Esophagus muscularis mucosa (tissue), 4 donors: Measurements from ENCODE around the gene SYNGR4. TPM values are rescaled to one million over a fixed set of nuclear protein-coding genes. Genes with fewer than 3 reads are reported as not detected.

Experiments used
- DNase-seq: peaks from one replicate; pipeline ENCODE4 v3.0.0-alpha.2; 2017; ENCODE audit errors: extremely low spot score
- H3K27ac ChIP-seq, 4 donors: fragments of 200-600 bp; sonication (generic); replicated peaks in 1 of 4; 1 replicate in 3 of 4; 2 replicates in 1 of 4; pipeline ENCODE4 v1.5.1; 2016 to 2019; ENCODE audit warnings: mild to moderate bottlenecking in 1 of 4
- H3K27me3 ChIP-seq, 4 donors: fragments of 200-600 bp; sonication (generic); one replicate each; pipeline versions ENCODE4 v1.5.1 to v1.6.0; 2016 to 2019
- H3K36me3 ChIP-seq, 4 donors: fragments of 200-600 bp; sonication (generic); one replicate each; pipeline ENCODE4 v1.5.1; 2016 to 2019
- H3K4me1 ChIP-seq, 4 donors: fragments of 200-600 bp; sonication (generic); one replicate each; pipeline ENCODE4 v1.5.1; 2016 to 2019
- H3K4me3 ChIP-seq, 4 donors: fragments of 200-600 bp; sonication (generic); 1 replicate in 2 of 4; 2 replicates in 2 of 4; pipeline ENCODE4 v1.5.1; 2016 to 2019; ENCODE audit warnings: mild to moderate bottlenecking in 4 of 4, moderate library complexity in 1 of 4
- H3K9me3 ChIP-seq, 4 donors: fragments of 200-600 bp; sonication (generic); 1 replicate in 3 of 4; 2 replicates in 1 of 4; pipeline ENCODE4 v1.5.1; 2016 to 2019
- CTCF ChIP-seq, 3 experiments: fragments of 200-600 bp in 2 of 3; fragments of 450-650 bp in 1 of 3; sonication (generic) in 2 of 3; IDR thresholded peaks; one replicate each; pipeline ENCODE4 v1.5.1; 2017 to 2019; ENCODE audit warnings: antibody characterized with exemption in 3 of 3, mild to moderate bottlenecking in 2 of 3, moderate library complexity in 1 of 3
- EP300 ChIP-seq: sonication (generic); formaldehyde crosslinking; IDR thresholded peaks from one replicate; pipeline ENCODE4 v1.6.1; 2017; ENCODE audit warnings: antibody characterized with exemption
- POLR2A ChIP-seq: fragments of 450-650 bp; IDR thresholded peaks from one replicate; pipeline ENCODE4 v1.6.1; 2017; ENCODE audit warnings: antibody characterized with exemption, moderate library complexity, mild to moderate bottlenecking, low read depth
- POLR2AphosphoS5 ChIP-seq, 2 donors: sonication (generic); formaldehyde crosslinking; IDR thresholded peaks; one replicate each; pipeline ENCODE4 v1.6.1; 2017; ENCODE audit warnings: antibody characterized with exemption in 2 of 2
- whole genome bisulfite sequencing: methylation state at CpG from one replicate; pipeline ENCODE4 v1.1.5; 2018; 5-methylcytosine and 5-hydroxymethylcytosine counted together
- intact Hi-C: fragments of 100-400 bp; cut with DNase I; formaldehyde crosslinking; loops from one replicate; pipeline ENCODE4 v1.15.1; 2023
- total RNA-seq, 4 donors: library from RNA; depleted of rRNA; stranded (reverse); fragments of >200 nt; gene quantifications; one replicate each; pipeline versions ENCODE4 v1.1.0 to v1.2.1, GENCODE V29; 2016

The SYNGR4 gene
- total RNA-seq, 4 donors from 2014 or later = not detected

GRCh38 chr19:48394331-48395169 lies 30.4 kb downstream of the SYNGR4 start:
- DNase-seq = no peak
- Histone ChIP-seq H3K4me1 (peaks cover 28 to 62% (median 47%) of the 10 kb centered on the region in 4 donors), H3K27ac (no peak overlapping the region), H3K36me3 (peaks cover 0 to 1% (median 0%) of the 10 kb centered on the region in 4 donors), H3K4me3 (peak overlapping the region in 2 of 4 donors; percentile 14 to 22), H3K27me3 (peaks cover 7 to 76% (median 57%) of the 10 kb centered on the region in 4 donors), H3K9me3 (no peaks in the 10 kb centered on the region)
- 6% methylated on average over 24 of the region's 38 CpGs for WGBS
- TF ChIP-seq CTCF (IDR thresholded peaks at IDR 0.05) (no peak), POLR2AphosphoS5 (IDR thresholded peaks at IDR 0.05) (no peak), POLR2A (no peak), EP300 (no peak)
- intact Hi-C loops = no loop called here

GRCh38 chr19:48395170-48395455 lies 30.9 kb downstream of the SYNGR4 start:
- intact Hi-C loops = no loop called here
- Histone ChIP-seq H3K4me1 (peaks cover 25 to 59% (median 43%) of the 10 kb centered on the region in 4 donors), H3K27me3 (peaks cover 7 to 76% (median 57%) of the 10 kb centered on the region in 4 donors), H3K4me3 (no peak overlapping the region), H3K9me3 (no peaks in the 10 kb centered on the region), H3K36me3 (no peaks in the 10 kb centered on the region), H3K27ac (no peak overlapping the region)
- no peak for TF ChIP-seq POLR2A
- no peak for TF ChIP-seq POLR2AphosphoS5 (IDR thresholded peaks at IDR 0.05)
- no peak for TF ChIP-seq CTCF (IDR thresholded peaks at IDR 0.05)
- TF ChIP-seq EP300 = no peak
- 21% methylated on average over 6 of the region's 6 CpGs for WGBS
- DNase-seq = no peak

- no peak for DNase-seq
- intact Hi-C loops = no loop called here
- Histone ChIP-seq H3K27ac (no peak overlapping the region), H3K9me3 (no peaks in the 10 kb centered on the region), H3K36me3 (no peaks in the 10 kb centered on the region), H3K27me3 (peaks cover 7 to 76% (median 57%) of the 10 kb centered on the region in 4 donors), H3K4me3 (no peak overlapping the region), H3K4me1 (peaks cover 22 to 59% (median 40%) of the 10 kb centered on the region in 4 donors)
- no peak for TF ChIP-seq POLR2A
- WGBS = 36% methylated on average over 9 of the region's 9 CpGs
Measured at GRCh38 chr19:48395499-48395898, 31.3 kb downstream of the SYNGR4 start.

DNA sequence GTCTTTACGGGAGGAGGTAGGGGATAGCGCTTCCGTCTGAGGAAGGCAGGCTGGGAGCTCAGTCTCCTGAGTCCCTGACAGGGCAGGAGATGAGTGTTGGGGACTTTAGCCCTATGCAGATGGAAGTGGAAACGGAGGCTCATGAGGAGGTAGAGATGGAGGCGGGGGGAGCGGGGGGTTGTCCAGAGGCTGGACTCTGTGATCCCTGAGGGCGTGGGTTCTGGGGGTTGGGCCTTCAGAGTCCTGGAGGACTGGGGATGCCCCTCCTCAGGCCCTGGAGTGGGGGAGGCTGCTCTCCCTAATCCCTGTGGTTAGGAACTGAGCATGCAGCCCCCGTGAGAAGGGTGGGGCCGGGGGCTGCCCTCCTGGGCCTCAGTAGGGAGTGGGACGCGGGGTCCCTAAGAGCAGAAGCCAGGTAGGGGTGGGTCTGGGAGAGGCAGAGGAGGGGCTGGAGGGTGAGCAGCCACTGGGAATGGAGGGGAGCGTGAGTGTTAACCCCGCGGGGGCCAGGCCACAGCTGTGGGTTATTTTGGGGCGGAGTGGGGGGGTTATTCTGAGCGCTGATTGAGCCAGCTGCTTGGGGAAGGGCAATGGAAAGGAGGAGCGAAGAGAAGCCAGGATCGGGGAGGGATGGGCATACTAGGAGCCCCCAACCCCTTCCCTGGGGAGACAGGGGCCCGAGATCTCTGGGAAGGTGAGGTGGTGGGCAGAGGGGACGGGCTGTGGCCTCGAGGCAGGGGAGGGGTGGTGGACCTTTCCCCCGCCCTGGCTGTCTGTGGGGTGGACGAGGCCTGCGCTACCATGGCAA lies 32.1 kb downstream of the SYNGR4 start:
- intact Hi-C loops = no loop called here
- Histone ChIP-seq H3K36me3 (no peaks in the 10 kb centered on the region), H3K9me3 (no peaks in the 10 kb centered on the region), H3K4me1 (peaks cover 22 to 59% (median 40%) of the 10 kb centered on the region in 4 donors), H3K27ac (no peak overlapping the region), H3K27me3 (peaks cover 7 to 76% (median 57%) of the 10 kb centered on the region in 4 donors), H3K4me3 (no peak overlapping the region)
- TF ChIP-seq CTCF (IDR thresholded peaks at IDR 0.05) (no peak), POLR2A (no peak), POLR2AphosphoS5 (IDR thresholded peaks at IDR 0.05) (no peak), EP300 (no peak)
- 52% methylated on average over 22 of the region's 24 CpGs for WGBS
- no peak for DNase-seq

- Histone ChIP-seq H3K27ac (no peak overlapping the region), H3K36me3 (no peaks in the 10 kb centered on the region), H3K4me1 (peaks cover 22 to 55% (median 38%) of the 10 kb centered on the region in 4 donors), H3K9me3 (no peaks in the 10 kb centered on the region), H3K4me3 (no peak overlapping the region), H3K27me3 (peaks cover 7 to 76% (median 57%) of the 10 kb centered on the region in 4 donors)
- intact Hi-C loops = no loop called here
- no peak for DNase-seq
- no peak for TF ChIP-seq POLR2AphosphoS5 (IDR thresholded peaks at IDR 0.05)
- no peak for TF ChIP-seq CTCF (IDR thresholded peaks at IDR 0.05)
- no peak for TF ChIP-seq EP300
- TF ChIP-seq POLR2A = no peak
- no CpG with 5 or more reads among the region's 2 CpGs for WGBS
Measured at GRCh38 chr19:48396824-48397176, 32.6 kb downstream of the SYNGR4 start.
